ENCODE measurements around the gene MUL1. TPM values are rescaled to one million over a fixed set of nuclear protein-coding genes. Genes with fewer than 3 reads are reported as not detected.

The MUL1 gene
- polyA plus RNA-seq, 2 of the 4 experiments (the other 2 are of a cell fraction): 20.0 to 24.5 TPM

DNA sequence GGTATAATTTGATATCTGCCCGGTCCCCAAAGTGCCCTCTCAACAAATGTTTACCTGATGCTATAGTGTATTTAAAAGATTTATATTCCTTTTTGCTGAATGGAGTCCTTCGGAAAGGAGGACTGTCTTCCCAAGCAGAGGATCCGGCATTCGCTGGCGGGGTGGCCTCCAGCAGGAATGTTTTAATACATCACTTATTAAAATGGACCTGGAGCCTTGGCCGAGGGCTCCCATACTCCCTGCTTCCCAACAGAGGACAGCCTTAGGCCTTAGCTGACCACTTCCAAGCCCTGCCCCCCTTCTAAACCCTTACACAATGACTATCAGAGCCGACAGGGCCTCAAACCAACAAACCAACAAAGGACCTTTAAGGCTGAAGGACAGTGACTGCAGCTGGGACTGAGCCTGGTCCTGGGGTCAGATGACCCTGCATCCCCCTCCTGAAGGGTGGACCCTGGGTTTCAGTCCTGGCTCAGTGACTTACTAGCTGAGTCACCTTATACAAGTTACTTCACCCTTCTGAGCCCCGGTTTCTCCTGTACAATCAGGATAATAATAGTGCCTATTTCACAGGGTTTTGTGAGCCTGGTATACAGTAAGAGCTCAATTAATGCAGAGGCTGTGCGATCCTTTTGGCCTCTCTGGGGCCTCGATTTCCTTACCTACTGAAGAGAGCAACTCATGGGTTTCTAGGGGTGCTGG is 27.6 kb downstream of the MUL1 start:
- POLR2A ChIA-PET: no interaction called here
- Histone ChIP-seq H3K9me3 (no peaks in the 10 kb centered on the region), H3K27ac (peak overlapping the region; percentile 98 to 99), H3K4me1 (peaks cover 72% of the 10 kb centered on the region), H3K4me3 (peak overlapping the region; percentile 19; the same call in 2 of the 3 replicates), H3K4me2 (peak overlapping the region; percentile 86)
- ATAC-seq (peak; percentile 54 to 74), DNase-seq (ENCODE audit: low read depth in 1 of 2, low spot score in 1 of 2) (peak; percentile 58 to 85), FAIRE-seq (no peak)
- 2% methylated on average over 9 of the region's 10 CpGs for WGBS (ENCODE audit: missing lambda C conversion rate)
- CTCF ChIA-PET: interaction anchor here (0.8 to 3.7 kb wide), 4 partner anchors 12 to 1139 kb away, joined by 3 to 17 read pairs (median 4); no protein-coding TSS in a partner anchor
- TF ChIP-seq EP300 (IDR thresholded peaks at IDR 0.05) (no peak), ZSCAN20 (CRISPR knock-in tag; IDR thresholded peaks at IDR 0.05) (no peak), NFE2L2 (conservative IDR thresholded peaks at IDR 0.05; ENCODE audit: low read length) (no peak), ZFP36 (IDR thresholded peaks at IDR 0.05; ENCODE audit: borderline replicate concordance, partially characterized antibody) (no peak), CBX2 (IDR thresholded peaks at IDR 0.05; ENCODE audit: borderline replicate concordance, low read depth) (no peak), RAD21 (conservative IDR thresholded peaks at IDR 0.05 in 1 of 2, IDR thresholded peaks at IDR 0.05 in 1 of 2) (peak in 1 of 2 experiments; percentile 23; a peak in 1 of 5 replicates), RCOR1 (IDR thresholded peaks at IDR 0.05; ENCODE audit: low read depth, low read length) (no peak), HDAC2 (IDR thresholded peaks at IDR 0.05) (no peak), CEBPB (IDR thresholded peaks at IDR 0.05) (peak in 1 of 2 experiments; percentile 60; a peak in 1 of 4 replicates), SREBF2 (IDR thresholded peaks at IDR 0.05) (no peak), RFX5 (IDR thresholded peaks at IDR 0.05) (no peak), NR3C1 (IDR thresholded peaks at IDR 0.05) (no peak), PHF8 (IDR thresholded peaks at IDR 0.05; ENCODE audit: borderline replicate concordance, low read depth) (no peak), FOSL2 (IDR thresholded peaks at IDR 0.05) (no peak), FOSL2 (CRISPR knock-in tag; IDR thresholded peaks at IDR 0.05) (no peak), CHD4 (IDR thresholded peaks at IDR 0.05; ENCODE audit: borderline replicate concordance) (no peak), RNF2 (IDR thresholded peaks at IDR 0.05; ENCODE audit: borderline replicate concordance, low read depth) (no peak), JUN (IDR thresholded peaks at IDR 0.05) (peak in 1 of 2 experiments; percentile 22; a peak in 1 of 5 replicates), FOXS1 (CRISPR knock-in tag; IDR thresholded peaks at IDR 0.05) (no peak), HOXB13 (CRISPR knock-in tag; IDR thresholded peaks at IDR 0.05; ENCODE audit: low read depth) (no peak), NPAS2 (CRISPR knock-in tag; IDR thresholded peaks at IDR 0.05; ENCODE audit: borderline replicate concordance) (no peak), GATA3 (IDR thresholded peaks at IDR 0.05; ENCODE audit: borderline replicate concordance) (no peak), ESRRA (IDR thresholded peaks at IDR 0.05; ENCODE audit: borderline replicate concordance, low read length) (no peak), ZC3H11A (IDR thresholded peaks at IDR 0.05) (no peak), CBX8 (IDR thresholded peaks at IDR 0.05) (no peak), EHMT2 (IDR thresholded peaks at IDR 0.05; ENCODE audit: low read depth) (no peak), ZNF302 (CRISPR knock-in tag; IDR thresholded peaks at IDR 0.05) (no peak), TFCP2L1 (CRISPR knock-in tag; IDR thresholded peaks at IDR 0.05) (no peak)
- TF ChIP-seq, protein P1, sequence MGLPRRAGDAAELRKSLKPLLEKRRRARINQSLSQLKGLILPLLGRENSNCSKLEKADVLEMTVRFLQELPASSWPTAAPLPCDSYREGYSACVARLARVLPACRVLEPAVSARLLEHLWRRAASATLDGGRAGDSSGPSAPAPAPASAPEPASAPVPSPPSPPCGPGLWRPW (IDR thresholded peaks at IDR 0.05): no peak
- TF ChIP-seq, protein P2, sequence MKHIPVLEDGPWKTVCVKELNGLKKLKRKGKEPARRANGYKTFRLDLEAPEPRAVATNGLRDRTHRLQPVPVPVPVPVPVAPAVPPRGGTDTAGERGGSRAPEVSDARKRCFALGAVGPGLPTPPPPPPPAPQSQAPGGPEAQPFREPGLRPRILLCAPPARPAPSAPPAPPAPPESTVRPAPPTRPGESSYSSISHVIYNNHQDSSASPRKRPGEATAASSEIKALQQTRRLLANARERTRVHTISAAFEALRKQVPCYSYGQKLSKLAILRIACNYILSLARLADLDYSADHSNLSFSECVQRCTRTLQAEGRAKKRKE (CRISPR knock-in tag; IDR thresholded peaks at IDR 0.05; ENCODE audit: low read depth): no peak
- TF ChIP-seq, protein P3, sequence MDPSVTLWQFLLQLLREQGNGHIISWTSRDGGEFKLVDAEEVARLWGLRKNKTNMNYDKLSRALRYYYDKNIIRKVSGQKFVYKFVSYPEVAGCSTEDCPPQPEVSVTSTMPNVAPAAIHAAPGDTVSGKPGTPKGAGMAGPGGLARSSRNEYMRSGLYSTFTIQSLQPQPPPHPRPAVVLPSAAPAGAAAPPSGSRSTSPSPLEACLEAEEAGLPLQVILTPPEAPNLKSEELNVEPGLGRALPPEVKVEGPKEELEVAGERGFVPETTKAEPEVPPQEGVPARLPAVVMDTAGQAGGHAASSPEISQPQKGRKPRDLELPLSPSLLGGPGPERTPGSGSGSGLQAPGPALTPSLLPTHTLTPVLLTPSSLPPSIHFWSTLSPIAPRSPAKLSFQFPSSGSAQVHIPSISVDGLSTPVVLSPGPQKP (IDR thresholded peaks at IDR 0.05; ENCODE audit: low read depth, low read length): no peak
- TF ChIP-seq, protein P4, sequence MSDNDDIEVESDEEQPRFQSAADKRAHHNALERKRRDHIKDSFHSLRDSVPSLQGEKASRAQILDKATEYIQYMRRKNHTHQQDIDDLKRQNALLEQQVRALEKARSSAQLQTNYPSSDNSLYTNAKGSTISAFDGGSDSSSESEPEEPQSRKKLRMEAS (IDR thresholded peaks at IDR 0.05): 0 out of 2 replicates have a peak, but pooled peaks have one; percentile 6
- TF ChIP-seq, protein P5, sequence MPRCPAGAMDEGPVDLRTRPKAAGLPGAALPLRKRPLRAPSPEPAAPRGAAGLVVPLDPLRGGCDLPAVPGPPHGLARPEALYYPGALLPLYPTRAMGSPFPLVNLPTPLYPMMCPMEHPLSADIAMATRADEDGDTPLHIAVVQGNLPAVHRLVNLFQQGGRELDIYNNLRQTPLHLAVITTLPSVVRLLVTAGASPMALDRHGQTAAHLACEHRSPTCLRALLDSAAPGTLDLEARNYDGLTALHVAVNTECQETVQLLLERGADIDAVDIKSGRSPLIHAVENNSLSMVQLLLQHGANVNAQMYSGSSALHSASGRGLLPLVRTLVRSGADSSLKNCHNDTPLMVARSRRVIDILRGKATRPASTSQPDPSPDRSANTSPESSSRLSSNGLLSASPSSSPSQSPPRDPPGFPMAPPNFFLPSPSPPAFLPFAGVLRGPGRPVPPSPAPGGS (IDR thresholded peaks at IDR 0.05): no peak
- TF ChIP-seq, protein P6, sequence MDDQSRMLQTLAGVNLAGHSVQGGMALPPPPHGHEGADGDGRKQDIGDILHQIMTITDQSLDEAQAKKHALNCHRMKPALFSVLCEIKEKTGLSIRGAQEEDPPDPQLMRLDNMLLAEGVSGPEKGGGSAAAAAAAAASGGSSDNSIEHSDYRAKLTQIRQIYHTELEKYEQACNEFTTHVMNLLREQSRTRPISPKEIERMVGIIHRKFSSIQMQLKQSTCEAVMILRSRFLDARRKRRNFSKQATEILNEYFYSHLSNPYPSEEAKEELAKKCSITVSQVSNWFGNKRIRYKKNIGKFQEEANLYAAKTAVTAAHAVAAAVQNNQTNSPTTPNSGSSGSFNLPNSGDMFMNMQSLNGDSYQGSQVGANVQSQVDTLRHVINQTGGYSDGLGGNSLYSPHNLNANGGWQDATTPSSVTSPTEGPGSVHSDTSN (IDR thresholded peaks at IDR 0.05): 0 out of 2 replicates have a peak, but pooled peaks have one; percentile 42
- TF ChIP-seq, protein P7, sequence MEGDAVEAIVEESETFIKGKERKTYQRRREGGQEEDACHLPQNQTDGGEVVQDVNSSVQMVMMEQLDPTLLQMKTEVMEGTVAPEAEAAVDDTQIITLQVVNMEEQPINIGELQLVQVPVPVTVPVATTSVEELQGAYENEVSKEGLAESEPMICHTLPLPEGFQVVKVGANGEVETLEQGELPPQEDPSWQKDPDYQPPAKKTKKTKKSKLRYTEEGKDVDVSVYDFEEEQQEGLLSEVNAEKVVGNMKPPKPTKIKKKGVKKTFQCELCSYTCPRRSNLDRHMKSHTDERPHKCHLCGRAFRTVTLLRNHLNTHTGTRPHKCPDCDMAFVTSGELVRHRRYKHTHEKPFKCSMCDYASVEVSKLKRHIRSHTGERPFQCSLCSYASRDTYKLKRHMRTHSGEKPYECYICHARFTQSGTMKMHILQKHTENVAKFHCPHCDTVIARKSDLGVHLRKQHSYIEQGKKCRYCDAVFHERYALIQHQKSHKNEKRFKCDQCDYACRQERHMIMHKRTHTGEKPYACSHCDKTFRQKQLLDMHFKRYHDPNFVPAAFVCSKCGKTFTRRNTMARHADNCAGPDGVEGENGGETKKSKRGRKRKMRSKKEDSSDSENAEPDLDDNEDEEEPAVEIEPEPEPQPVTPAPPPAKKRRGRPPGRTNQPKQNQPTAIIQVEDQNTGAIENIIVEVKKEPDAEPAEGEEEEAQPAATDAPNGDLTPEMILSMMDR (IDR thresholded peaks at IDR 0.05): no peak

All from A549 (cell line).